GM08714 (cell line): Measurements from ENCODE around the gene QARS1.
A peak's percentile ranks its signal among the peaks of the same experiment; 100 is the strongest.

Source experiments
- H3K4me3 ChIP-seq: fragments of 200-500 bp; sonication (Bioruptor generic); 2 replicates; pipeline ENCODE4 v1.5.1; 2014; ENCODE audit warnings: mild to moderate bottlenecking, low read length, inconsistent platforms
- ZNF274 ChIP-seq: IDR thresholded peaks from 2 replicates; pipeline ENCODE4 v1.6.1; 2012; ENCODE audit warnings: mild to moderate bottlenecking, low read depth, low read length

The QARS1 gene

GRCh38 chr3:49123687-49124086 lies 19.1 kb upstream of the QARS1 start:
- H3K4me3 ChIP-seq: no peak overlapping the region
- TF ChIP-seq ZNF274: no peak

DNA sequence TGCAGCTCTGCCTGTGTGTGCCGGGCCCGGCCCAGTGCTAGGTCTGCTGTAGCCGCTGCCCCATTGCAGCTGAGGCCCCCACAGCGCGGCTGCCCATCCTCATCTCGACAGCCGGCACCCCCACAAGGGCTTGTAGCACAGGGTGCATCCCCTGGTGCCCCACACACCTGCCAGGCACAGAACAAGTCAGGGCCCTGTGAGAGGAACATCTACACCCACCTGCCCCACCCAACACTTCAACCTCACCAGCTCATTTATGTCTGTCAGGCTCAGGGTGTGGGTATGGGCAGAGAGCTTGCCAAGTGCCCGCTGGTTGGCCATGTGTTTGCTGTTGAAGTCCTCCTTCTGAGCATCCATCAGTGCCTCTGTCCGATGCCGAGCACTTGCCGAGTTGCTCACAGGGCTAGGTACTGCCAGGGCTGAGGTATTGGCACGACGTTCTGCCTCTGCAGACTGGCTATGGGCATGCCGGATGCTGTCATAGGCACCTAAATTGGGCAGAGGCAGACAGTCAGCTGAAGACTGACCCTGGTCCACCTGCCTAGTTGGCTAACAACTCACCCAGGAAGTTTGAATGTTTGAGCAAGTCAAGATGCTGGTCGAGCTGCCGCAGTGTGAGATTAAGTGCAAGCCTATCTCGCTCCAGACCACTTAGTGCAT lies 18.5 kb upstream of the QARS1 start:
- H3K4me3 ChIP-seq: no peak overlapping the region
- TF ChIP-seq ZNF274: no peak

- no peak for TF ChIP-seq ZNF274
- no peak overlapping the region for H3K4me3 ChIP-seq
These were observed 17.9 kb upstream of the QARS1 start for GRCh38 chr3:49122451-49122850.

DNA sequence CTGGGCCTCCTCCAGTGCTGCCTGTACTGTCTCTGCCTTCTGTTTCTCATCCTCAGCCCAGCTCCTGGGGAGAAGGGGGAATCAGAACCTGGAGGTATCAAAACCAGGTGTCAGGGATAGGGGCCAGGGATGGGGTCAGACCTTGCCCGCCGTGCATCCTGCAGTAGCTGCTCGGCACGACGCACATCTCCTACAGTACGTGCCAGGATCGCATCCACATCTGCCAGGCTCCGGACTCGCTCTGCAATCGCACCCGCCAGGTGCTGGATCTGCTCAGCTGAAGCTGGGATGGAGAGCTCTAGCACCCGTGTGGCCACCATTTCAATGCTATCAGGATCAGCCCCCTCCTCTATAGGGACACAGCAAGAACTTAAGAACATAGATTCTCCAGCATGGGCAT lies 17.5 kb upstream of the QARS1 start:
- no peak overlapping the region for H3K4me3 ChIP-seq
- TF ChIP-seq ZNF274: no peak

- H3K4me3 ChIP-seq: peak overlapping the region; percentile 25; the same call in 1 of the 2 replicates
These were observed 16.7 kb upstream of the QARS1 start for GRCh38 chr3:49121132-49121736.

DNA sequence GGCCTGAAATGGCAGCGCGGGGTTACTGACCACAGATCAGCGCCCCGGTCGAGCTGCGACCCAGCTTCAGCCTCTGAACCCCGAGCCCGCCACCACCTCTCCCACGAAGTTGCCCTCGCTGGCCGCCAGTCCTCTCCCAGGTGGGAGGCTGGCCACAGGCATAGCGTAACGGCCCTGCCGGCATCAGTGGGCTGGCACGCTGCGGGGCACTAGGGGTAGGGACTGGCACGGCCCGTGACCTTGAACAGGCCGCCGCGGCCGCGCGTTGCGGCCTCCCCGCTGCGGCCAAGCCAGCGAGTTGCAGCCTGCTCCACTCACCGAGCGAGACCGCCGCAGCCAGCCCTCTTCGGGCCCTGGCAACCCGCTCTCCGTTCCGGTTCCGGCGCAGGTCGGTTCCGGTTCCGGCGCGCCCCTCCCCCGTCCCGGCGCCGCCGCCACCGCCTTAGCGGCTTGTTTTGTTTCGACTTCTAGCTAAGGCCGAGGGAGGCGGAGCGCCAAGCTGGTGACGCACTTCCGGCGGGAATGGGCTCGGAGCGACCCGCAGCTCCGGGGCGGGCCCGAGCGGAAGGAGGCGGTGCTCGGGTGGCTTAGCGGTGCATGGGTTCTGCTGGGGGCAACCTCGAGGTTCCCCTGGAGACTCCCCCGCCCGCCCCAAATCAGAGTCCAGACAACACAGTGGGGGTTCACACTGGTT lies 16.0 kb upstream of the QARS1 start, which contains the start of gene USP19:
USP19 (minus strand) TSS at position 386 of the 694 bp plus-strand sequence. CDS start 1,678 bp downstream, outside the sequence.
- H3K4me3 ChIP-seq: peak within 1 kb of the TSS; percentile 73
- TF ChIP-seq ZNF274: no peak

More at GRCh38 chr3:49121132-49121736, 16.7 kb upstream of the QARS1 start:
- no peak for TF ChIP-seq ZNF274

GRCh38 chr3:49120096-49120437 lies 15.5 kb upstream of the QARS1 start:
- TF ChIP-seq ZNF274: no peak
- H3K4me3 ChIP-seq: peak overlapping the region; percentile 73

DNA sequence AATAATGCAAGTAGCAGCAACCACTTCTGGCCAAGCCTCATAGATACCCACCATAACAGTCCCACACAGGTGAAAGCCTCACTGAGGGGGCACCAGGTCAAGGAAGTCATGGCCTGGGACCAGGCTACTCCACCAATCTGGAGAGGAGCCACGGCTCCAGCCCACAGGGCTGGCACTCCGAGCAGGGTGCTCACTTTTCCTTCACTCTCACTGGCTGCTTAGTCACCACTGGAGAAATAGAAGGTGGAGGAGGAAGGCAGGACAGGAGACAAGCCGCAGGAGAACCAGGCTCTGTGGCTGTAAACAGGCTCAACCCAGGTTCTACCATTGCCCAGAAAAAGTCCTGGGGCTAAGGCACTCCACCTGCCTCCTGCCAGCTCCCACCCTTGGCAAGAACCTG lies 14.9 kb upstream of the QARS1 start:
- no peak for TF ChIP-seq ZNF274
- H3K4me3 ChIP-seq: peak overlapping the region; percentile 73; the same call in 1 of the 2 replicates

GRCh38 chr3:49119036-49119435 lies 14.5 kb upstream of the QARS1 start:
- H3K4me3 ChIP-seq: no peak overlapping the region; the same call in 1 of the 2 replicates
- TF ChIP-seq ZNF274: no peak

DNA sequence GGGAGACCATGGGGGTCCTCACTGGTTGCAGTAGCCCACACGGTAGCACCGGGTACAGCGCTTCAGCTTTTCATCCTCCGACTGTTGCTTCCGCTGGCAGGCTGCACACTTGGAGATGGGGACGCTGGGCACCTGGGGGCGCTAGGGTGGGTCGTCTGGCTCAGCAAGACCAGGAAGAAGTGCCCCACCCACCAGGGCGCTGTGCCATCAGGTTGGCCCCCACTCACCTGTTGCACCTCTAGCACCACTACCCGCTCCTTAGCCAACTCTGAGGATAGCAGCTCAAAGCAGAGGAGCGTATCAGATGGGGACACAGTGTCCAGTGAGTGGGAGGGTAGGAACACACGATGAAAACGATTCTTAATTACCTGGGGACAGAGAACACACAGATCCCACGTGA lies 7.7 kb upstream of the QARS1 start:
- TF ChIP-seq ZNF274: no peak
- no peak overlapping the region for H3K4me3 ChIP-seq

DNA sequence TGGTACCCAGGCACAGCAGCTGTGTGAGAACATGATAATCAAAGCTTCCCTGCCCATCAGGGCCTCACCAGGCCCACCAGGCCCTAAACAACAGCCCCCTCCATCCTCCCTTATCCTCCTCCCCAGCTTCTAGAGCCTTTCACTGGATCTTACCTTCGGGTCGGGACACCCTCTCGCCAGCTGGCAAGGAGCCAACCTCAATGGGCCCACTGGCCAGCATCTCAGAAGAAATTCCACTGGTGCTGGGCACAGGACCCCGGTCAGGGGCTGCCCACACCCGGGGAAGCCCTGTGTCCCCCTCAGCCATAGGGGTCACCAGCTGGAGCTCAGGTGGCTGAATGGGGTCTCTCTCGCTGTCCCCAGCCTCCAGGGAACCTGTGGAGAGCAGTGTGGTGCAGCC lies 6.8 kb upstream of the QARS1 start:
- H3K4me3 ChIP-seq: no peak overlapping the region
- no peak for TF ChIP-seq ZNF274

- H3K4me3 ChIP-seq: no peak overlapping the region
- TF ChIP-seq ZNF274: no peak
These were observed 6.2 kb upstream of the QARS1 start for GRCh38 chr3:49110780-49111179.

GRCh38 chr3:49108346-49108745 lies 3.8 kb upstream of the QARS1 start:
- no peak overlapping the region for H3K4me3 ChIP-seq
- TF ChIP-seq ZNF274: no peak

- peak overlapping the region; percentile 77 for H3K4me3 ChIP-seq
- TF ChIP-seq ZNF274: no peak
These were observed 518 bp downstream of the QARS1 start for GRCh38 chr3:49104052-49104426.

GRCh38 chr3:49100046-49100615 lies 4.4 kb downstream of the QARS1 start:
- TF ChIP-seq ZNF274: no peak
- no peak overlapping the region for H3K4me3 ChIP-seq
